IPS-15b (cell line): ENCODE data around the gene DEPP1.

Experiments used
- H3K27me3 ChIP-seq: one replicate; pipeline ENCODE4 v1.6.1; 2013; ENCODE audit warnings: low read length; ENCODE audit not compliant: control insufficient read depth, insufficient read depth
- H3K36me3 ChIP-seq: one replicate; pipeline ENCODE4 v1.6.1; 2013; ENCODE audit warnings: low read length; ENCODE audit not compliant: control insufficient read depth, insufficient read depth
- H3K4me1 ChIP-seq: one replicate; pipeline ENCODE4 v1.6.1; 2013; ENCODE audit warnings: mild to moderate bottlenecking, low read length; ENCODE audit not compliant: control insufficient read depth, insufficient read depth
- H3K4me3 ChIP-seq: one replicate; pipeline ENCODE4 v1.5.1; 2013; ENCODE audit warnings: low read depth, low read length
- H3K9ac ChIP-seq: one replicate; pipeline ENCODE4 v1.6.1; 2013; ENCODE audit warnings: low read depth, mild to moderate bottlenecking, low read length
- H3K9me3 ChIP-seq: one replicate; pipeline ENCODE4 v1.6.1; 2013; ENCODE audit warnings: mild to moderate bottlenecking, low read length; ENCODE audit not compliant: control insufficient read depth, insufficient read depth

The DEPP1 gene

DNA sequence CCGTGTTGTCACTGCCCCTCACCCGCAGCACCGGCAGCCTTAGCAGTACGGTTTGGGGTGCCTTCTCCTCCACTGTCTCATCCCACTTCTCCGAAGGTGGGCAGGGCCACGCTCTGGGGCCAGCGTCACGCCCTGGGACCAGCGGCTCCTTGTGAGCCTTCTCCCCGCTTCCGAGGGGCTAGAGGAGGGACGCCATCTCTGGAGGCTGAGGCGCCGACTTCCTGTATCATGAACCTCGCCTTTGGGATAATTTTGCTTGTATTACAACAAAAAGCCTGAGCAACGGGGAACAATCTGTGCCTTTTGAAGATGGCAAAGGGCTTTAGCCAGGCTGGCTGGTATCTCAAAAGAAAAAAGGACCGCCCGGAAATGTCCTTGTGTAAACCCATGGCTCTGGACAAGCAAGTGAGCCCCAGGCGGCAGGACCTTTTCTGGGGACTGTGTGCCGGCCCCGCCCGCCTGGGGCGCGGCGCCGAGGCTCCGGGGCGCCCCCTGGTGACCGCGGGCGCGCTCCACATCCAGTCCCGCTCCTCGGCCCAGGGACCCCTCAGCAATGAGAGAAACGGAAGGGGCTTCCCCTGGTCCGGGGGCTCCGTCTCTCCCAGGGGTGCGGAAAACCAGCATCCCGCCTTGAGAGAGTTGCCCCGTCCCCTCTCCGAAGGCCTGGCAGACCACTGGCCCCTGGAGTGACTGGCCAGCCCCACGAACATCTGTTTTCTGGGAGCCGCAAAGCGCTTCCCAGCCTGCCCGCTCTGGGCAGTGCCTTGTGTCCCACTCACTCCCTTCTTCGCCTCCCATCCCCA lies 3.8 kb downstream of the DEPP1 start:
- Histone ChIP-seq H3K9ac (peak overlapping the region; percentile 76), H3K9me3 (no peaks in the 10 kb centered on the region), H3K36me3 (no peaks in the 10 kb centered on the region), H3K27me3 (no peaks in the 10 kb centered on the region), H3K4me1 (peaks cover 48% of the 10 kb centered on the region), H3K4me3 (peak overlapping the region; percentile 70)

DNA sequence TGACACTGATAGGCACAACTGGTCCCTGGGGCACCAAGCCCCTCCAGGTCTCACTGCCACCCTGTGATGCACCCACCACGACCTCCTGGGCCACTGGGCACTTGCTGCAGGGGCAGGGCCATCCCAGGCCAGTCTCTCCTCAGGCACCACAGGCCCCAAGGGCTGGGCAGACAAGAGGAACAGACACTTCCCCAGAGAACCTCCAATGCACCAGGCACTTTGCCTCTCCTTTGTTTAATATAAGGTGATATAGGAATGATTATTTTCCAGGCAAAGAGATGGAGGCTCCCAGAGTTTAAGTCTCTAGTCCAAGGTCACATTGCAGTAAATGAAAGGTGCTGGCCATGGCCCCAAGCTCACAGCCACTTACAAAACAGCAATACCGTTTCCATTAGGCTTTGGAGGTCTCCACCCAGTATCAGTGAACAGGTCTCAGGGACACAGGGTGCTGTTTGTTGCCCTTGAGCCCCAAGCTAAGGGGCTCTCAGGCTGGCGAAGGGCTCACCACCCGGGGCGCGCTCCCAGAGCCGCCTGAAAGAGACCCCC lies 4.5 kb downstream of the DEPP1 start:
- H3K27me3 ChIP-seq, result no peaks in the 10 kb centered on the region
- H3K36me3 ChIP-seq, result no peaks in the 10 kb centered on the region
- H3K4me1 ChIP-seq, result peaks cover 42% of the 10 kb centered on the region
- H3K4me3 ChIP-seq, result peak overlapping the region; percentile 70
- no peaks in the 10 kb centered on the region for H3K9me3 ChIP-seq
- H3K9ac ChIP-seq, result no peak overlapping the region

DNA sequence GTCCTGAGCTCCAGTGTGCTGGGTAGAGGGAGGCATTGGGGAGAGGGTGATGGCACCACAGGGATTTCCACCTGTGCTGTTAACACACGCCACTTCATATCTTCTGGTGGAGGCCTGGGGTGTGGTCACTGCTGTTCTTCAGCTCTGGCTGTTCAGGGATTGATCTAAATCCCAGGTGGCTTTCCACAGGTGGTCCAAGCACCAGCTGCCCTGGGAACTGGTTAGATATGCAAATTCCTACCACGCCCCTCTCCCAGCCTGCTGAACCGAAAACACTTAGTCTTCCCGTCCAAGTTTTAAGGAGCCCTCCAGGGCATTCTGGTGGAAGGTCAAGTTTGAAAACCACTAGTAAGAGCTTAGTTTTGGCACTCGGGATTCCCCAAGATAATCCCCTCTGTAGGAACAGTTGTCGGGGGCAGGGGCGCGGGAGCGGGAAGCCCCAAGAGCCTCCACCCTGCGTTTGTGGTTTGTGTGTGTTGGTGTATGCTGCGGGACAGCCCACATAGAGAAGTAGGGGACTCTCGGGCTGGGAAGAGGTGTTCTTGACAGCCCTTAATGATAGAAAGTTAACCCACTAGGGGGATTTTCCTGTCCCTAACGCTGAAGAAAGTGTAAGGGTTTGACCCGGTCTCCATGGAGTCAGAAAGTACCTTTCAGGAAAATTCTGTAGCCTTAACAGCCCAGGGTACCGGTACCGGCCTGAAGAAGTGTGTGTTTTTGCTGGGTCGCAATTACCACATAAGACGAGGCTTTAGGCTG lies 5.1 kb downstream of the DEPP1 start:
- H3K4me3 ChIP-seq, result peak overlapping the region; percentile 13
- H3K9ac ChIP-seq, result no peak overlapping the region
- H3K4me1 ChIP-seq, result peaks cover 37% of the 10 kb centered on the region
- H3K27me3 ChIP-seq, result no peaks in the 10 kb centered on the region
- no peaks in the 10 kb centered on the region for H3K36me3 ChIP-seq
- no peaks in the 10 kb centered on the region for H3K9me3 ChIP-seq

DNA sequence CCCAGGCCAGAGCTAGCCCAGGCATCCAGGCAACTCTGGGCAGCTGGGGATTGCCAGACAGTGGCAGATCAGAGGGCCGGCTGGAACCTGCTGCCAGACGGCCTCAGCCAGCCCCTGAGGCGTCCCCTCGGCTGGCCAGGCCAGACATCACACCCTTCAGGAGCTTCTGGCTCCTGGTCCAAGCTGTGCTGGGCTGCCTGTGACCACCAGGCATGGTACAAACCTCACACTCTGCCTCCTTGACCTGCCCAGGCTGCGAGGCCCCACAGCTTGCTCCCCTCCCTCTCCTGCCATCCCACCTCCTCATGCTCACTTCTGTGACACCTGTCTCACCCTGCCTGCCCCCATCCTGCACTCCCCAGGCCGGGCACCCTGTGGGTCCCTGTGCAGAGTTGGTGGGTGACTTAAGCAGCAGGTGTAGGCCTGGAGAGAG lies 5.7 kb downstream of the DEPP1 start:
- no peaks in the 10 kb centered on the region for H3K27me3 ChIP-seq
- no peak overlapping the region for H3K9ac ChIP-seq
- H3K4me3 ChIP-seq, result peak overlapping the region; percentile 13
- H3K4me1 ChIP-seq, result peaks cover 33% of the 10 kb centered on the region
- H3K9me3 ChIP-seq, result no peaks in the 10 kb centered on the region
- H3K36me3 ChIP-seq, result no peaks in the 10 kb centered on the region

DNA sequence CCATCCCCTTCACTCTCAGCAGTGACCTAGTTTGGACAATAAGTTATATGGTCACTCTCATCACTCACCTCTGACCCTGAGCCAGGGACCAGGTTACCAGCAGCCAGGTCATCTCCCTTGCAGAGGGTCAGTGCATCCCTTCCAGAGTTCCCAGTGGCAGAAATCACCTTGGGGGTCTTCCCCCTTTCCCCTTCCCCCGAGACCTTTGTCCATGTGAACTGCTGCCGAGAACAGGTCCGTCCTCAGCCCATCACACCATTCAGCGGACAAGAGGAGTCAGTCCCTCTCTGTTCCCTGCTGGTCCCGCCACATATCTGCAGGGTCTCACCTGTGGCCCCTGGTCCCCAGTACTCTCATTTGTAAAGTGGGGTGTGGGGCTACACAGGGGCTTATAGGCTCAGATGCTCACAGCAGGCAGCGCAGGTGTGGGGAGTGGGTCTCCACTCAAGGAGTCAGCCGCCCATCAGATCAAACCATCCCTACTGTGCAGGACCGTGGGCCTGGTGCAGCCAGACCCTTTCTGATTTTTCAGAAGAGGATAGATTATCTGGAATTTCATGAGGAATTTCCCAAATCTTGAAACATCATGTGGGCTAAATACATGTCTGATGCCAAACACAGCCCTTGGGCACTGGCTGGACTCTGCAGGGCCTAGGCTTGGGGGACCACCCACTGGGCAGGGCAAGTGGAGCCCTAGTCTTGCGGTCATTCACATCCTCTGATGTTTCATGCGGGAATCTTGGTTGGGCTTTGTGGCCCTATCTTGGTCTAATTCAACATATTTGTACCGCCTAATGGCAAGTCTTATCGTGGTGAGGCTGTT lies 6.5 kb downstream of the DEPP1 start:
- no peaks in the 10 kb centered on the region for H3K9me3 ChIP-seq

DNA sequence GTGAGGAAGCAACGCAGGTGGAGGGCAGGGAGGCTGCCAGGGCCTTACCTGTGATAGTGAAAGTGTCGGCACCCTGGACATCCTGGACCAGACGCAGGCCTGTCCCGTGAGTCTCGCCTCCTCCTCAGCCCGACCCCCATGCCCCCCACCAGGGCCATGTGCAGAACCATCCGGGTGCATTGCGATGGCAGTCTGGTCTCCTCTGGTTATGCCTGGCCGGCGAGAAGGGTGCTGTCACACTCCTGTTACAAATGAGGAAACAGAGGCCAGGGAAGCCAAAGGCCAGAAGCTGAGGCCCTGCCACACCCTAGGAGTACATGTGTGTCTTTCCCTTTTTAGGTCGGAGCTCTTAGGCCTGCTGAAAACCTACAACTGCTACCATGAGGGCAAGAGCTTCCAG lies 7.2 kb downstream of the DEPP1 start:
- H3K27me3 ChIP-seq, result no peaks in the 10 kb centered on the region
- peaks cover 22% of the 10 kb centered on the region for H3K4me1 ChIP-seq
- H3K4me3 ChIP-seq, result no peak overlapping the region
- H3K9ac ChIP-seq, result no peak overlapping the region
- H3K36me3 ChIP-seq, result no peaks in the 10 kb centered on the region
- H3K9me3 ChIP-seq, result no peaks in the 10 kb centered on the region

More for the DNA sequence above, 6.5 kb downstream of the DEPP1 start:
- Histone ChIP-seq H3K27me3 (no peaks in the 10 kb centered on the region), H3K9ac (no peak overlapping the region), H3K4me1 (peaks cover 29% of the 10 kb centered on the region), H3K36me3 (no peaks in the 10 kb centered on the region), H3K4me3 (no peak overlapping the region)

DNA sequence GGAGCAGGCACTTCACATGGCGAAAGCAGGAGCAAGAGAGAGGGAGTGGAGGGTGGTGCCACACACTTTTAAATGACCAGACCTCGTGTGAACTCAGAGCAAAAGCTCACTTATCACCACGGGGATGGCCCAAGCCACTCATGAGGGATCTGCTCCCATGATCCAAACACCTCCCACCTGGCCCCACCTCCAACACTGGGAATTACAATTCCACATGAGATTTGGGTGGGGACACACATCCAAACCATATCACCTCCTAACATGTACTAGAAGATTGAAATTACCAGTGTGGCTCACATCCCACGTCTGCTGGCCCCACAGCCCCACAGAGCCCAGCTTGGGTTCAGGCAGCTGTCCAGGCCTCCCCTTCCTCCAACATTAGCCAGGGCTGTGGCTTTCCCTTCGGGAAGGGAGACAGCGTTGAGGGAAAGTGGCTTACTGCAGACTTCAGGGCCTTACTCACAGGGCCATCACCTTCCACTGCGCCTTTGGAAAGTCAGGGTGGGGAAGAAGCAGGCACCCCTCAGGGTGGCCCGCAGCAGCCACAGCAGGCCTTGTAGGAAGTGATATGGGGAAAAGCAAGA lies 7.7 kb downstream of the DEPP1 start:
- Histone ChIP-seq H3K9me3 (no peaks in the 10 kb centered on the region), H3K4me3 (no peak overlapping the region), H3K27me3 (no peaks in the 10 kb centered on the region), H3K36me3 (no peaks in the 10 kb centered on the region), H3K4me1 (peaks cover 17% of the 10 kb centered on the region), H3K9ac (no peak overlapping the region)

DNA sequence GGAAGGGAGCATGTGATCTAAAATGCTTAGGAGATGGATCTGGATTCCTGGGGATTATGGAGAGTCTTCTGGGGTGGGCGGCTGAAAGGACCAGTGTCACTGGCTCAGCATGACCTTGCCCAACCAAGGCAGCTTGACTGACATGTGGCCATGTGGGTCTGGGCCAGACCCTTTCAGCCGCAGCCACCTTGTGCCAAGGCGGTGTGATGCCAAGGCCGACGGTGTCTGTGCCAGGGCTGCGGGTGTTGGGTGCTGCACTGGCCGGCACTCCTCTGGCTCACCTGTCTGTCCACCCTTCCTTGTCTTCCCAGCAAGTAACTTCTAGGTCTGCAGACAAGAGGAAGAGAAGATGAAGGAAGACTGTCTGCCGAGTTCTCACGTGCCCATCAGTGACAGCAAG lies 8.8 kb downstream of the DEPP1 start:
- H3K9me3 ChIP-seq, result no peaks in the 10 kb centered on the region
- no peak overlapping the region for H3K9ac ChIP-seq
- peaks cover 22% of the 10 kb centered on the region for H3K4me1 ChIP-seq
- H3K27me3 ChIP-seq, result no peaks in the 10 kb centered on the region
- no peak overlapping the region for H3K4me3 ChIP-seq
- H3K36me3 ChIP-seq, result no peaks in the 10 kb centered on the region

DNA sequence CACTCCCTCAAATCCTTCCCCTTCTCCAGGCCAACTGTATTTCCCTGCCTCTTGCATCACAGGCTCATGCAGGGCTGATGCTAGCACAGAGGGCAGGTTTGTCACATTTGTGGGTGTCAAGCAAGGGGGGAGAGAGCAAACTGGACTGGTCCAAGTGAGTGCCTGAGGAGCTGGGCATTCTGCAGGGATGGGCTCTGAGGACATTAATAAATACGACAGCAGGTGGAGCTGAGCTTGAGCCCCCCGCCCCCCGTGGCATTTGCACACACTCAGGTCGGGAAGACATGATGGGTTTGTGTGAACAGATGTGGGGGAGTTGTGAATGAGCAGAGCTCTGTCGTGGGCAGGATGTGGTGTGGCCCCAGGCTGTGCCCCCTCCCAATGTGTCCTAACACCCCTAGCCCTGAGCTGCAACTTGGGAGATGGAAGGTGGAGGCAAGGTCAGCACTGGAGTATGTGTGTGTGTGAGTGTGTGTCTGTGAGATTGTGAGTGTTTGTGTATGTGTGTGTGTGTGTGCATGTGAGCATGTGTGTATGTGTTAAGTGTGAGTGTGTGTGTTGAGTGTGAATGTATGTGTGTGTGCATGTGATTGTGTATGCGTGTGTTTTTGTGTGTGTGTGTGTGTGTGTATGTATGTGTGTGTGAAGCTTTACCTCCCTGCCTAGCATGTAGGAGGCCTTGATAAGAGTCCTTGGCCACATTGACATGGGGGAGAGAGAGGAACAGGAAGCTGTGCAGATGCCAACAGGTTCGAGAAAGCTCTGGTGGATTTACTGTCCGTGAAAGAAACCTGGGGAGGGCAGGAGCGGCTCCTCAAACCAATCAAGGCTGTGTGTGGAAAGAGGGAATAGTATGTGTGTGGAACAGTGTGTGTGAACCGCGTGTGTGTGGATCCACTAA lies 9.9 kb downstream of the DEPP1 start:
- H3K4me1 ChIP-seq, result peaks cover 27% of the 10 kb centered on the region
- no peaks in the 10 kb centered on the region for H3K36me3 ChIP-seq
- H3K4me3 ChIP-seq, result no peak overlapping the region
- H3K27me3 ChIP-seq, result no peaks in the 10 kb centered on the region
- H3K9ac ChIP-seq, result no peak overlapping the region
- no peaks in the 10 kb centered on the region for H3K9me3 ChIP-seq

DNA sequence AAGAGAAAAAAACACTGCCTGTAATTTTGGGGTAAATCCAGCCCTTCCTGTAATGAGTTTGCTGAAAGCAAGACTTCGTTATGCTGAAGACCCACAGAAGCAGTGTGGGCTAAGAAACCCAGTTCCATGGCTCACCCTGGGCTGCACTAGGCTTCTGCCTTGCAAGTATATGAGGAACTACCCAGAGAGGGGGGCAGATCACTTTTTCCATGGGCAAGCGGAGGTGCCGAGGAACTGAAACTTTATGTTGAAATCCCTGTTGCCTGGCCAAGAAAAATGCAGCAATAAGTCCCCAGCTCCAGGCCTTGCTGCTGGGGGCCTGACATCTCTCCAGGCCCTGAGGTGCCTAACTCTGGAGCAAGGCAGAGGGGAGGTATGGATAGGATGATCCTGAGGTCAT lies 10.5 kb downstream of the DEPP1 start:
- H3K9me3 ChIP-seq, result no peaks in the 10 kb centered on the region
- peak overlapping the region; percentile 16 for H3K9ac ChIP-seq
- no peak overlapping the region for H3K4me3 ChIP-seq
- peaks cover 25% of the 10 kb centered on the region for H3K4me1 ChIP-seq
- no peaks in the 10 kb centered on the region for H3K36me3 ChIP-seq
- no peaks in the 10 kb centered on the region for H3K27me3 ChIP-seq
